ENCODE data around the gene FBLN1.

DNA sequence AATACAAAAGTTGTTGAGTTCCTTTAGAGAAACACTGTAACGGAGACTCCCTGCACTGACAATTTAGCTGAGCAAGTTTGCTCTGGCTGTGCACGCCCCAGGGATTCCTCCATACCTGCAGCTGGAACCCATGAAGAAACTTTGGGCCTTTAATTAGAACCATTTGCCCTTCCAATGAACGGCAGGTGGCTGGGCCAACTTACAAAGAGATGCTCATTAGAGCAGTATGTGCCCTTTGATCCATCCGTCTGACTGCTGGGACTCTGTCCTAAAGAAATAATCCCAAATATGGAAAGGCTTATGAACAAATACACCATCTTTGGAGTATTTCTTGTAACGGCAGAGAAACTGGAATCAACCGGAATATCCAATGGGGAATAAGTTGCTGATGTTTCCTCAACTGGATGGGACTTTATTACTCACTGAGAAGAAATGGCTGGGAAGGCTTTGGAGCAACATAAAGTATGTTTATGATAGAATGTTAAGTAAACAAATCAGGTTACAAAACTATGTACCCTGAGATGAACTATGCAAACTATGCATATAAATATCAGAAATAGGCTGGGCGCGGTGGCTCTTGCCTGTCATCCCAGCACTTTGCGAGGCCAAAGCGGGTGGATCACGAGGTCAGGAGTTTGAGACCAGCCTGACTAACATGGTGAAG lies 24.4 kb upstream of the FBLN1 start:
- TF ChIP-seq, protein P1, sequence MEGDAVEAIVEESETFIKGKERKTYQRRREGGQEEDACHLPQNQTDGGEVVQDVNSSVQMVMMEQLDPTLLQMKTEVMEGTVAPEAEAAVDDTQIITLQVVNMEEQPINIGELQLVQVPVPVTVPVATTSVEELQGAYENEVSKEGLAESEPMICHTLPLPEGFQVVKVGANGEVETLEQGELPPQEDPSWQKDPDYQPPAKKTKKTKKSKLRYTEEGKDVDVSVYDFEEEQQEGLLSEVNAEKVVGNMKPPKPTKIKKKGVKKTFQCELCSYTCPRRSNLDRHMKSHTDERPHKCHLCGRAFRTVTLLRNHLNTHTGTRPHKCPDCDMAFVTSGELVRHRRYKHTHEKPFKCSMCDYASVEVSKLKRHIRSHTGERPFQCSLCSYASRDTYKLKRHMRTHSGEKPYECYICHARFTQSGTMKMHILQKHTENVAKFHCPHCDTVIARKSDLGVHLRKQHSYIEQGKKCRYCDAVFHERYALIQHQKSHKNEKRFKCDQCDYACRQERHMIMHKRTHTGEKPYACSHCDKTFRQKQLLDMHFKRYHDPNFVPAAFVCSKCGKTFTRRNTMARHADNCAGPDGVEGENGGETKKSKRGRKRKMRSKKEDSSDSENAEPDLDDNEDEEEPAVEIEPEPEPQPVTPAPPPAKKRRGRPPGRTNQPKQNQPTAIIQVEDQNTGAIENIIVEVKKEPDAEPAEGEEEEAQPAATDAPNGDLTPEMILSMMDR (IDR thresholded peaks at IDR 0.05): no peak
- TF ChIP-seq POLR2A (IDR thresholded peaks at IDR 0.05): no peak
